Sigmoid colon (tissue), 7 donors: ENCODE data around the gene NDUFA13. TPM values are rescaled to one million over a fixed set of nuclear protein-coding genes. Genes with fewer than 3 reads are reported as not detected.

ENCODE experiments used
- DNase-seq: peaks from one replicate; pipeline ENCODE4 v3.0.0-alpha.2; 2019
- H3K27ac ChIP-seq, 4 donors: fragments of 200-600 bp; sonication (generic); one replicate each; pipeline ENCODE4 v1.5.1; 2016 to 2019; ENCODE audit warnings: mild to moderate bottlenecking in 1 of 4
- H3K27me3 ChIP-seq, 3 donors: fragments of 200-600 bp; sonication (generic); one replicate each; pipeline ENCODE4 v1.5.1; 2019; ENCODE audit warnings: mild to moderate bottlenecking in 1 of 3
- H3K36me3 ChIP-seq, 4 donors: fragments of 200-600 bp; sonication (generic); one replicate each; pipeline ENCODE4 v1.5.1; 2016 to 2019
- H3K4me1 ChIP-seq, 4 donors: fragments of 200-600 bp; sonication (generic); one replicate each; pipeline ENCODE4 v1.5.1; 2017 to 2019
- H3K4me3 ChIP-seq, 4 donors: fragments of 200-600 bp; sonication (generic); one replicate each; pipeline ENCODE4 v1.5.1; 2017 to 2019; ENCODE audit warnings: mild to moderate bottlenecking in 2 of 4, moderate library complexity in 1 of 4
- H3K9me3 ChIP-seq, 4 donors: fragments of 200-600 bp in 3 of 4; sonication (generic) in 3 of 4; one replicate each; pipeline versions ENCODE4 v1.5.1 to v1.6.1; 2013 to 2019
- CTCF ChIP-seq, 4 experiments: fragments of 450-650 bp in 3 of 4; fragments of 200-600 bp in 1 of 4; IDR thresholded peaks; one replicate each; pipeline ENCODE4 v1.5.1; 2016 to 2019; ENCODE audit warnings: antibody characterized with exemption in 4 of 4, mild to moderate bottlenecking in 3 of 4, moderate library complexity in 2 of 4
- EP300 ChIP-seq, 4 donors: sonication (generic); formaldehyde crosslinking; IDR thresholded peaks; one replicate each; pipeline ENCODE4 v1.6.1; 2017; ENCODE audit warnings: antibody characterized with exemption in 4 of 4
- POLR2A ChIP-seq, 2 donors: fragments of 450-650 bp; IDR thresholded peaks; one replicate each; pipeline ENCODE4 v1.6.1; 2016; ENCODE audit warnings: antibody characterized with exemption in 2 of 2, mild to moderate bottlenecking in 2 of 2, moderate library complexity in 2 of 2
- POLR2AphosphoS5 ChIP-seq, 4 donors: sonication (generic); formaldehyde crosslinking; IDR thresholded peaks; one replicate each; pipeline ENCODE4 v1.6.1; 2017; ENCODE audit warnings: antibody characterized with exemption in 4 of 4
- WGBS, 2 donors: extraction: QIAGEN DNeasy Blood & Tissue Kit; methylation state at CpG; one replicate each; pipeline ENCODE4 v1.1.7; 2013; 5-methylcytosine and 5-hydroxymethylcytosine counted together
- intact Hi-C: fragments of 100-400 bp; cut with DNase I; formaldehyde crosslinking; loops from one replicate; pipeline ENCODE4 v1.15.1; 2023
- polyA plus RNA-seq, 3 donors: library from polyadenylated mRNA; stranded (reverse); fragments of 200-250 nt; gene quantifications; one replicate each; pipeline ENCODE4 v1.2.3, GENCODE V29; 2013
- total RNA-seq, 4 donors: library from RNA; depleted of rRNA; stranded (reverse); fragments of >200 nt; gene quantifications; one replicate each; pipeline ENCODE4 v1.1.0, GENCODE V29; 2016
- donor health status: healthy with polysubstance abuse.
- donor health status: Bipolar disorder and iron deficiency.
- donor health status: healthy.

NDUFA13 gene
- total and polyA plus RNA-seq, 7 donors = 31.3 to 339 (median 110) TPM

- no peak for DNase-seq
- intact Hi-C loops = no loop called here
- Histone ChIP-seq H3K4me3 (no peak overlapping the region), H3K36me3 (no peaks in the 10 kb centered on the region), H3K9me3 (no peaks in the 10 kb centered on the region), H3K27me3 (peaks cover 17 to 90% (median 49%) of the 10 kb centered on the region in 3 donors), H3K27ac (no peak overlapping the region), H3K4me1 (no peaks in the 10 kb centered on the region)
- WGBS, 2 donors = 19 to 62% methylated on average over 19 of the region's 19 CpGs
- TF ChIP-seq POLR2AphosphoS5 (IDR thresholded peaks at IDR 0.05) (no peak), EP300 (IDR thresholded peaks at IDR 0.05) (no peak), POLR2A (IDR thresholded peaks at IDR 0.05) (no peak), CTCF (IDR thresholded peaks at IDR 0.05) (no peak)
These were observed 30.7 kb downstream of the NDUFA13 start for GRCh38 chr19:19546751-19547162.

GRCh38 chr19:19547674-19548336 lies 31.8 kb downstream of the NDUFA13 start:
- Histone ChIP-seq H3K27ac (no peak overlapping the region), H3K9me3 (no peaks in the 10 kb centered on the region), H3K4me3 (no peak overlapping the region), H3K4me1 (no peaks in the 10 kb centered on the region), H3K27me3 (peaks cover 10 to 79% (median 38%) of the 10 kb centered on the region in 3 donors), H3K36me3 (no peaks in the 10 kb centered on the region)
- no peak for TF ChIP-seq POLR2A (IDR thresholded peaks at IDR 0.05)
- no peak for TF ChIP-seq CTCF (IDR thresholded peaks at IDR 0.05)
- no peak for TF ChIP-seq EP300 (IDR thresholded peaks at IDR 0.05)
- TF ChIP-seq POLR2AphosphoS5 (IDR thresholded peaks at IDR 0.05) = no peak
- 45 to 75% methylated on average over 15 of the region's 15 CpGs for WGBS, 2 donors
- intact Hi-C loops = no loop called here
- DNase-seq = no peak

GRCh38 chr19:19548915-19549759 lies 33.1 kb downstream of the NDUFA13 start:
- Histone ChIP-seq H3K4me1 (no peaks in the 10 kb centered on the region), H3K36me3 (no peaks in the 10 kb centered on the region), H3K4me3 (no peak overlapping the region), H3K9me3 (no peaks in the 10 kb centered on the region), H3K27me3 (peaks cover 3 to 66% (median 25%) of the 10 kb centered on the region in 3 donors), H3K27ac (no peak overlapping the region)
- 55 to 64% methylated on average over 13 of the region's 13 CpGs for WGBS, 2 donors
- TF ChIP-seq POLR2AphosphoS5 (IDR thresholded peaks at IDR 0.05) = no peak
- no peak for TF ChIP-seq EP300 (IDR thresholded peaks at IDR 0.05)
- no peak for TF ChIP-seq POLR2A (IDR thresholded peaks at IDR 0.05)
- TF ChIP-seq CTCF (IDR thresholded peaks at IDR 0.05) = no peak
- DNase-seq = no peak
- intact Hi-C loops = no loop called here

GRCh38 chr19:19549804-19550464 lies 33.9 kb downstream of the NDUFA13 start:
- TF ChIP-seq CTCF (IDR thresholded peaks at IDR 0.05) (no peak), EP300 (IDR thresholded peaks at IDR 0.05) (no peak), POLR2A (IDR thresholded peaks at IDR 0.05) (no peak), POLR2AphosphoS5 (IDR thresholded peaks at IDR 0.05) (no peak)
- no peak overlapping the region for H3K4me3 ChIP-seq
- no peak overlapping the region for H3K27ac ChIP-seq
- no peak for DNase-seq
- H3K9me3 ChIP-seq = no peaks in the 10 kb centered on the region
- H3K4me1 ChIP-seq = no peaks in the 10 kb centered on the region
- intact Hi-C loops = no loop called here
- 47 to 72% methylated on average over 23 of the region's 23 CpGs for WGBS, 2 donors
- H3K36me3 ChIP-seq = no peaks in the 10 kb centered on the region
- peaks cover 0 to 58% (median 17%) of the 10 kb centered on the region in 3 donors for H3K27me3 ChIP-seq
